NCI-H1105 treated with DMSO at 0.1 percent for 48 hours (cell line): ENCODE data around the gene TENT4B.
"Not testable (repeated sequence)": the region's sequence is repeated elsewhere in the genome, so short reads cannot be mapped to it uniquely, and the experiment has no call there.

ENCODE experiments used
- DNase-seq: peaks from one replicate; lab custom pipeline; 2025; lab: John Stamatoyannopoulos, UW

Gene TENT4B

GRCh38 chr16:50152807-50153595 is at the start of gene TENT4B:
Gene TENT4B, plus strand, starts transcription at chr16:50153306. Its CDS starts 316 bp downstream, at chr16:50153622.
- peak; percentile 76 for DNase-seq

GRCh38 chr16:50103764-50104163 is 49.3 kb upstream of the TENT4B start:
- no peak for DNase-seq

DNA sequence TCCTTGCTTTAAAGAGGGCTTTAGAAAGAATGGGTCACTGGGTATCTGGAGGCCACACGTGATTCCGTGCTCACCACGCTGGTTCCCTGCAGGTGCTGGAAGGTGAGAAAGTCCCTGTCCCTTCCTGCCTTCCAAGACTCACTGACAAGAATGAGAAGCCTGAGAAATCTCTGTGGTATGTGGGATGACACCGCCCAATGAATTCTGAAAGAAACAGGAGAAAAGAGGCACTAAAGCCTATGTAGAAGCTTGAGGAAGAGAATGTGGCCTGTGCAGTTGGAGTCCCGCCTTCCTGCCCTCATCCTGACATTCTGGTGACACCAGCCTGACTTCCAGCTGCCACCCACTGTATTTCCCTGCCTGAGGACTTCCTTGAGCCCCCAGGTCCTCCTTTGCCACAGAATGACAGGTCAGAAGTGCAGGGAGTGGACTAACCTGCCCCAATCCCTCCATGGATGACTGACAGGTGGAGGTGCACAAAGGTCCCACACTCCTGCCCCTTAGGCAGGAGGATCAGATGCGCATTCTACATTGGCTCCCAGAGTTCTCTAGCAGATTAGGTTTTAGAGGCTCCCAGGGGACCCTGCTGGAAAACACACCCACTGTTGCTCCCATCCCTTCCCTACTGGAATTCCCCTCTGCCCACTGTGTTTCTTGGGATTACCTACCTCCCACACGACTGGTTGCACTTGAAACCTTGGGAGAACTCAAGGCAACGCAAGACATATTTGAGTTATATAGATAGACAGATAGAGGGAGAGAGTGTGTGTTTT is 38.6 kb upstream of the TENT4B start:
- no peak for DNase-seq

DNA sequence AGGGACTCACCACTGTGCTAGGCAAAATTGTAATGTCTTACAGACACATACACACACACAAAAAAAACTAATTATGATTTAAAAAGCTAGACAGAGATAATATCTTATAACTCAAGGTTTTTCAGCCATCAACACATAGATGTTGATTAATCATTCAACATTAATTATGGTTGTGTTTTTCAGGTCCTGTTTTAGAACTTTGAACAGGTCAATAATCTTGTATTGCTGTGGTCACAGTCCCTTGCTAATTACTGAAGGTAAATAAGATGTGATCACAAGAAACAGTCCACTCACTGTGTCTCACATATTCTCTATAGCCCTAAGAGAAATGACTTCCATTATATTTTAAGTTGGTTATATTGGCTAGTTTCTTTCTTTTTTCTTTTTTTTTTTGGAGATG is 32.4 kb upstream of the TENT4B start:
- DNase-seq: no peak

DNA sequence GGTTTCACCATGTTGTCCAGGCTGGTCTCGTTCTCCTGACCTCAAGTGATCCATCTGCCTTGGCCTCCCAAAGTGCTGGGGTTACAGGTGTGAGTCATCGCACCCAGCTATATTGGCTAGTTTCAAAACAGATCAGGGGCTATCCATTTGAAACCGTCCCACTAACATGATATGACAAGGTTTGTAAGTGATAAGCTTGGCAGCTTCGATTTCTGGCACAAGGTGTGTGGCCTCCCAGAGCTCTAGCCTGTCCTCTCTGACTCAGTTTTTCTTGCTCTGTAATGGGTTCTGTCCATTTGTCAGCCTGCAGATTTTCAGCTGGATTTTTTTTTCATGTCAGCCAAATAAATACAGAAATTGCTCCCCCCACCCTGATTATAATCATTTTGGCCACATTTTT is 31.8 kb upstream of the TENT4B start:
- no peak for DNase-seq

- DNase-seq: peak; percentile 69
Observed at GRCh38 chr16:50121721-50122445, 31.2 kb upstream of the TENT4B start.

GRCh38 chr16:50123417-50123816 is 29.7 kb upstream of the TENT4B start:
- DNase-seq: no peak

GRCh38 chr16:50124769-50125168 is 28.3 kb upstream of the TENT4B start:
- DNase-seq: no peak

DNA sequence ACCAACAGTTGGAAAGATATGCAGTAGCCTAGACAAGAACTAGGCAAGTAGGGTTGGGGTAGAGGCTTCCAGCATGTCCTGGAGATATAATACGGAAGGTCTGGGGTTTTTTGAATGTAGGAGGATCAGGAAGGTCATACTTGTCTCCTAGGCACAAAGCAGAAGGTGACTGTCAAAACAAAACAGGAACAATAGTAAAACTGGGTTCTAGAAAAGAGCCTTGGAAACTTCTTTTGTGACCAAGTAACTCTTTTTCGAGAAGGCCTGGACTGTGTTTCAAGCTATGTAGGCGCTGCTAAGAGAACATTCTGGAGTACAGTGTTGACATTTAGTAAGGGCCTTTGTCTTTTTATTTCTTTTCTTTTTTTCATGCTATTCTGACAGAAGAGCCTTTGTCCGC is 26.9 kb upstream of the TENT4B start:
- DNase-seq: no peak

GRCh38 chr16:50132571-50132970 is 20.5 kb upstream of the TENT4B start:
- DNase-seq: not testable (repeated sequence)

DNA sequence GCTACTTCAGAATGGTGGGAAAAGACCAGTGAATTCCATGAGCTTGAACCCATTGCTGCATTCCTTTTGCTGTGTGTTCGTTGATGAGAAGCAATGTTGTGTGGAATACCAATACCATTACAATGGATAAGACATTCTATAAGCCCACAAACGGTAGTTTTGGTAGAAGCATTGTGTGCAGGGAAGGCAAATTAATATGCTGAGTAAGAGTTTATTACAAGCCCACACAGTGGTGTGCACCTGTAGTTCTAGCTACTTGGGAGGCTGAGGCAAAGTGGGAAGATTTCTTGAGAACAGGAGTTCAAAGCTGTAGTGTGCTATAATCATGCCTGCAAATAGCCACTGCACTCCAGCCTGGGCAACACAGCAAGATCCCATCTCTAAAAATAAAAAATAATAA is 19.9 kb upstream of the TENT4B start:
- DNase-seq: no peak

- no peak for DNase-seq
Observed at GRCh38 chr16:50136399-50136798, 16.7 kb upstream of the TENT4B start.

GRCh38 chr16:50137268-50137667 is 15.8 kb upstream of the TENT4B start:
- no peak for DNase-seq

- DNase-seq: no peak
Observed at GRCh38 chr16:50139580-50139979, 13.5 kb upstream of the TENT4B start.

DNA sequence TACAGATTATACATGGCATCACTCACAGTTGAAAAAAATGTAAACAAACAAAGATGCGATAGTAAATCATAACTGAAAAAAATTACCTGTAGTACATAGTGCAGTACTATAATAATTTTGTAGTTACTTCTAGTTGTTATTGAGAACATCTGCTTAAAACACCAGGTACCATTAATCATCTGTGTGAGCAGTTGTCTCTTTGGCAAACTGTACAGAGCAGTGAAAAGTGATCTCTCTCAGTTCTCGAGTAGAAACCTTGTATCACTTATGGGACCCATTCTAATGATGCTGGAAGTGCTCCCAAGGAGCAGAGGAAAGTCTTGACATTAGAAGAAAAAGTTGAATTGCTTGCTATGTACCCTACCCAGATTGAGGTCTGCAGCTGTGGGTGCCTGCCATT is 8.9 kb upstream of the TENT4B start:
- DNase-seq: no peak

DNA sequence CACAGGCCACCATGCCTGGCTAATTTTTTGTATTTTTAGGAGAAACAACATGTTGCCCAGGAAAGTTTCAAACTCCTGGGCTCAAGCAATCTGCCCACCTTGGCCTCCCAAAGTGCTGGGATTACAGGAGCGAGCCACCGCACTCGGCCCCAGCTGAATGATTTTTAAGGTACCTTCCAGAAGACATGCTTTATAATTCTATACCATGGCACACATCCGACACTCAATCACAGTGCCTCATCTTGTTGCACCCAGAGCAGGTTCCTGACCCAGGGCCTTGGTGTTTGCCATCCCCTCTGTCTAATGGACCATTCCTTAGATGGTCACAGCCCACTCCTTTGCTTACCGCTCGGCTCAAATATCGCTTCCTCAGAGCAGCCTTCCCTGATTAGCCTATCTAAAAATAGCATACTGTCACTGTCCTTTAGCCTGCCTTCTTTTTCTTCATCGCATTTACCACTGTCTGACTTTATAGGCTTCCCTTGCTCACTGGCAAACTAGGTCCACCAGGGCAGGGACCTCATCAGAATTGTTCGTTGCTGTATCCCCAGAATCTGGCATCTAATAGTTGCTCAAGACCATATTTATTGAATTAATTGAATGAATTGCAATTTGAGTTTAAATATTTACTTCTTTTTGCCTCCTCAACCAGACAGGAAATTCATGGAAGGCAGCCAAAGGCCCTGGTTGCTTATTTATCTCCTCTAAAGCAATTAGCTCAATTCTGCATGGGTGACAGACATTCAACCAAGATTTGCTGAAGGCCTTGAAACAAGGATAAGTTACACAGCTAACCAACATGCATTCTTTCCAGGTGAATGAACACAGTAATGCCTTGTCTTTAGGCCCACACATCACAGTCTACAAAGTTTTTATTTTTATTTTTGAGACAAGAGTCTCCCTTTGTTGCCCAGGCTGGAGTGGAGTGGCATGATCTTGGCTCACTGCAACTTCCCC is 6.3 kb upstream of the TENT4B start:
- DNase-seq: peak; percentile 51

DNA sequence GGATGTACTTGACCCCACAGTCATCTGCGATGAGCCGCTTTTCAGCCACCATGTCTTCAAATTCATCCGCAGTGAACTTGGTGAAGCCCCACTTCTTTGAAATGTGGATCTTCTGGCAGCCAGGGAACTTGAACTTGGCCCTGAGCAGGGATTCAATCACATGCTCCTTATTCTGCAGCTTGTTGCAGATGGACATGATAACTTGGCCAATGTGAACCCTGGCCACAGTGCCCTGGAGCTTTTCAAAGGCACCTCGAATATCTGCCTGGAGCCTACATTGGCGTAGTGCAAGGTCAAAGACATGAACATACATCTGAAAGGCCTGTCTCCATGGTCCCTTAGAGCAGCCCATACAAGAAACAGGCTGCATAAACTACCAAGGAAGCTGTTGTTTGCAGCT is 1.8 kb upstream of the TENT4B start:
- DNase-seq: no peak

GRCh38 chr16:50151756-50152155 is 1.4 kb upstream of the TENT4B start:
- no peak for DNase-seq

DNA sequence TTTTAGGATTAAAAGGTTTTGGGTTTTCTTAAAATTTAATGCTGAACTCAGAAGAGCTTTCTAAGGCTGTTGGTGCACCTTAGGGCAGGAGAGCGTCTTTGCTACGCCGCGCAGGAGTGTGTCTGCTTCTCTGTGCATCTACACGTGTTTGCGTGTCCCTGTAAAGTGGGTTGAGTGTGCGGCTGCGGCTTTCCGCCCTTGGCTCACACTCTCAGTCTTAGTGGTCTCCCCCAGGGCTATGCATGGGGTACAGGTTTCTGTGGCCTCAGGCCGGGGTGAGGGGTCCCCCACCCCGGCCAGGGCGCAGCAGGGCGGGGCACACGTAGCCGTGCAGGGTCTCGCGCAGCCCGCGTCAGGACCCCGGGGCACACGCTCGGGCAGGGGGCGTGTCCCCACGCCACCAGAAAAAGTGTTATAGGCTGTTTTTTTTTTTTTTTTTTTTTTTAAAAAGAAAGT is 727 bp upstream of the TENT4B start:
- peak; percentile 49 for DNase-seq

- DNase-seq: no peak
Observed at GRCh38 chr16:50153596-50154419, 702 bp downstream of the TENT4B start.
